Adipocyte (in vitro differentiated cells): Measurements from ENCODE around the gene VPREB3.

Experiments
- DNase-seq: peaks from one replicate; pipeline ENCODE4 v3.0.0-alpha.2; 2015; ENCODE audit warnings: low read depth
- H3K27me3 ChIP-seq: replicated peaks from 2 replicates; pipeline ENCODE4 v1.7.0; 2013; ENCODE audit warnings: mild to moderate bottlenecking, low read length, moderate library complexity; ENCODE audit not compliant: control insufficient read depth, insufficient read depth
- H3K36me3 ChIP-seq: 2 replicates; pipeline ENCODE4 v1.7.0; 2013; ENCODE audit warnings: low read length, mild to moderate bottlenecking, moderate library complexity; ENCODE audit not compliant: control insufficient read depth, insufficient read depth, severe bottlenecking
- H3K4me1 ChIP-seq: 2 replicates; pipeline ENCODE4 v1.7.0; 2013; ENCODE audit warnings: mild to moderate bottlenecking, low read length, moderate library complexity; ENCODE audit not compliant: control insufficient read depth, insufficient read depth
- H3K4me3 ChIP-seq: 2 replicates; pipeline ENCODE4 v1.7.0; 2013; ENCODE audit warnings: mild to moderate bottlenecking, low read length, moderate library complexity
- H3K9ac ChIP-seq: 2 replicates; pipeline ENCODE4 v1.7.0; 2013; ENCODE audit warnings: mild to moderate bottlenecking, low read length, moderate library complexity
- H3K9me3 ChIP-seq: 2 replicates; pipeline ENCODE4 v1.7.0; 2013; ENCODE audit warnings: mild to moderate bottlenecking, low read length, moderate library complexity; ENCODE audit not compliant: control insufficient read depth

The VPREB3 gene

GRCh38 chr22:23789638-23790037, 35.4 kb upstream of the VPREB3 start:
- Histone ChIP-seq H3K9me3 (no peaks in the 10 kb centered on the region), H3K4me3 (no peak overlapping the region)

GRCh38 chr22:23789121-23789520, 34.9 kb upstream of the VPREB3 start:
- peaks cover 15% of the 10 kb centered on the region for H3K36me3 ChIP-seq
- H3K27me3 ChIP-seq = no peaks in the 10 kb centered on the region
- no peak for DNase-seq
- H3K4me1 ChIP-seq = peaks cover 33% of the 10 kb centered on the region
- no peak overlapping the region for H3K9ac ChIP-seq
- H3K9me3 ChIP-seq = no peaks in the 10 kb centered on the region
- no peak overlapping the region for H3K4me3 ChIP-seq

More at GRCh38 chr22:23789638-23790037, 35.4 kb upstream of the VPREB3 start:
- Histone ChIP-seq H3K27me3 (no peaks in the 10 kb centered on the region), H3K36me3 (peaks cover 19% of the 10 kb centered on the region), H3K4me1 (peaks cover 33% of the 10 kb centered on the region), H3K9ac (no peak overlapping the region)
- no peak for DNase-seq

GRCh38 chr22:23787910-23788309, 33.7 kb upstream of the VPREB3 start:
- H3K27me3 ChIP-seq = peaks cover under 1% of the 10 kb centered on the region
- H3K4me1 ChIP-seq = peaks cover 33% of the 10 kb centered on the region
- H3K9ac ChIP-seq = peak overlapping the region; percentile 99
- DNase-seq = no peak
- peaks cover 4% of the 10 kb centered on the region for H3K36me3 ChIP-seq
- H3K4me3 ChIP-seq = peak overlapping the region; percentile 94
- H3K9me3 ChIP-seq = no peaks in the 10 kb centered on the region

- peaks cover 33% of the 10 kb centered on the region for H3K4me1 ChIP-seq
- peak overlapping the region; percentile 99 for H3K9ac ChIP-seq
These were observed 33.3 kb upstream of the VPREB3 start for GRCh38 chr22:23787600-23787896.

GRCh38 chr22:23786752-23787599, 32.8 kb upstream of the VPREB3 start, which contains the start of gene SMARCB1:
TSS of gene SMARCB1 (plus strand) at chr22:23786966. CDS start at chr22:23787170, 204 bp downstream.
- Histone ChIP-seq H3K4me1 (peaks cover 36% of the 10 kb centered on the region), H3K36me3 (no peaks in the 10 kb centered on the region), H3K9ac (peak within 1 kb of the TSS; percentile 99), H3K27me3 (peaks cover 2% of the 10 kb centered on the region), H3K4me3 (peak within 1 kb of the TSS; percentile 94), H3K9me3 (no peaks in the 10 kb centered on the region)
- peak; percentile 97 for DNase-seq

More at GRCh38 chr22:23787600-23787896, 33.3 kb upstream of the VPREB3 start:
- no peak for DNase-seq
- peaks cover 3% of the 10 kb centered on the region for H3K36me3 ChIP-seq
- H3K4me3 ChIP-seq = peak overlapping the region; percentile 94
- no peaks in the 10 kb centered on the region for H3K9me3 ChIP-seq
- peaks cover 2% of the 10 kb centered on the region for H3K27me3 ChIP-seq

- H3K4me1 ChIP-seq = peaks cover 36% of the 10 kb centered on the region
- peak overlapping the region; percentile 94 for H3K4me3 ChIP-seq
- peak overlapping the region; percentile 99 for H3K9ac ChIP-seq
- H3K9me3 ChIP-seq = no peaks in the 10 kb centered on the region
- no peaks in the 10 kb centered on the region for H3K36me3 ChIP-seq
- no peak for DNase-seq
- H3K27me3 ChIP-seq = peaks cover 2% of the 10 kb centered on the region
These were observed 32.1 kb upstream of the VPREB3 start for GRCh38 chr22:23786261-23786710.

GRCh38 chr22:23784215-23784732, 30.0 kb upstream of the VPREB3 start:
- no peak overlapping the region for H3K4me3 ChIP-seq
- no peaks in the 10 kb centered on the region for H3K36me3 ChIP-seq
- H3K9ac ChIP-seq = no peak overlapping the region
- peaks cover 32% of the 10 kb centered on the region for H3K4me1 ChIP-seq
- peaks cover 2% of the 10 kb centered on the region for H3K27me3 ChIP-seq
- no peaks in the 10 kb centered on the region for H3K9me3 ChIP-seq
- peak; percentile 62 for DNase-seq

- no peak overlapping the region for H3K4me3 ChIP-seq
- H3K27me3 ChIP-seq = peaks cover 2% of the 10 kb centered on the region
- no peak overlapping the region for H3K9ac ChIP-seq
- no peaks in the 10 kb centered on the region for H3K36me3 ChIP-seq
- no peaks in the 10 kb centered on the region for H3K9me3 ChIP-seq
- no peak for DNase-seq
- H3K4me1 ChIP-seq = peaks cover 30% of the 10 kb centered on the region
These were observed 29.3 kb upstream of the VPREB3 start for GRCh38 chr22:23783265-23784150.

GRCh38 chr22:23782703-23783102, 28.5 kb upstream of the VPREB3 start:
- Histone ChIP-seq H3K4me3 (no peak overlapping the region), H3K9me3 (no peaks in the 10 kb centered on the region), H3K27me3 (peaks cover 2% of the 10 kb centered on the region), H3K4me1 (peaks cover 22% of the 10 kb centered on the region), H3K9ac (no peak overlapping the region), H3K36me3 (no peaks in the 10 kb centered on the region)
- DNase-seq = no peak

- peaks cover 22% of the 10 kb centered on the region for H3K4me1 ChIP-seq
- H3K4me3 ChIP-seq = no peak overlapping the region
- H3K9ac ChIP-seq = no peak overlapping the region
- H3K9me3 ChIP-seq = no peaks in the 10 kb centered on the region
- DNase-seq = no peak
- H3K36me3 ChIP-seq = no peaks in the 10 kb centered on the region
- peaks cover 2% of the 10 kb centered on the region for H3K27me3 ChIP-seq
These were observed 28.0 kb upstream of the VPREB3 start for GRCh38 chr22:23782252-23782651.
